Lung (tissue), 12 donors: Measurements from ENCODE around the gene GPR137. TPM values are rescaled to one million over a fixed set of nuclear protein-coding genes. Genes with fewer than 3 reads are reported as not detected.
A peak's percentile ranks its signal among the peaks of the same experiment; 100 is the strongest.

Source experiments
- ATAC-seq: fragments of 200-7000 bp; cut with Tn5 transposase; one replicate; pipeline ENCODE4 v1.9.1; 2020; ENCODE audit warnings: moderate number of reproducible peaks; ENCODE audit not compliant: insufficient read depth, low FRiP score
- DNase-seq, 3 donors: peaks; one replicate each; pipeline ENCODE4 v3.0.0-alpha.2; 2013 to 2017
- H3K27ac ChIP-seq, 2 donors: one replicate each; pipeline ENCODE4 v1.5.1; 2013; ENCODE audit warnings: mild to moderate bottlenecking in 2 of 2, moderate library complexity in 2 of 2, control low read depth in 1 of 2, inconsistent platforms in 1 of 2, low read depth in 1 of 2, low read length in 1 of 2
- H3K27me3 ChIP-seq, 3 donors: one replicate each; pipeline ENCODE4 v1.5.1; 2013; ENCODE audit warnings: low read length in 2 of 3; ENCODE audit not compliant: control insufficient read depth in 3 of 3, insufficient read depth in 3 of 3
- H3K36me3 ChIP-seq, 4 donors: one replicate each; pipeline ENCODE4 v1.5.1; 2013; ENCODE audit warnings: low read length in 4 of 4, mild to moderate bottlenecking in 1 of 4, moderate library complexity in 1 of 4; ENCODE audit not compliant: control insufficient read depth in 4 of 4, insufficient read depth in 4 of 4
- H3K4me1 ChIP-seq, 5 donors: one replicate each; pipeline ENCODE4 v1.5.1; 2013; ENCODE audit warnings: low read length in 5 of 5, mild to moderate bottlenecking in 2 of 5, moderate library complexity in 1 of 5; ENCODE audit not compliant: control insufficient read depth in 5 of 5, insufficient read depth in 5 of 5
- H3K4me3 ChIP-seq: one replicate; pipeline ENCODE4 v1.5.1; 2013; ENCODE audit warnings: mild to moderate bottlenecking, control low read depth, moderate library complexity
- H3K9ac ChIP-seq, 2 donors: one replicate each; pipeline ENCODE4 v1.5.1; 2013; ENCODE audit warnings: low read length in 2 of 2, control low read depth in 1 of 2; ENCODE audit not compliant: insufficient read depth in 1 of 2
- H3K9me3 ChIP-seq, 4 donors: one replicate each; pipeline ENCODE4 v1.5.1; 2013; ENCODE audit warnings: low read length in 3 of 4, mild to moderate bottlenecking in 1 of 4, moderate library complexity in 1 of 4; ENCODE audit not compliant: control insufficient read depth in 4 of 4, insufficient read depth in 3 of 4
- WGBS, 2 donors: extraction: QIAGEN DNeasy Blood & Tissue Kit; methylation state at CpG; one replicate each; pipeline ENCODE4 v1.1.7; 2013; 5-methylcytosine and 5-hydroxymethylcytosine counted together
- polyA plus RNA-seq, 2 donors: library from polyadenylated mRNA; stranded (reverse); fragments of 200-250 nt; gene quantifications; one replicate each; pipeline ENCODE4 v1.2.1, GENCODE V29; 2013
- total RNA-seq, 2 donors: library from RNA; depleted of rRNA in 1 of 2; stranded (reverse); fragments of >200 nt in 1 of 2; gene quantifications; one replicate each; pipeline ENCODE4 v1.2.1, GENCODE V29; 2014 to 2021
- TF ChIP-seq, protein P1 (sequence below): IDR thresholded peaks from 2 replicates; pipeline ENCODE4 v1.5.1; 2012; ENCODE audit warnings: mild to moderate bottlenecking; ENCODE audit errors: control extremely low read depth, extremely low read depth
- donor health status: control.
- donor health status: control.
- donor health status: Bipolar disorder and iron deficiency.
- donor health status: healthy.
- donor health status: DM: yes; HTN: yes; CAD: no.

GPR137 gene
- total and polyA plus RNA-seq, 4 donors = 14.5 to 59.1 (median 27.5) TPM

DNA sequence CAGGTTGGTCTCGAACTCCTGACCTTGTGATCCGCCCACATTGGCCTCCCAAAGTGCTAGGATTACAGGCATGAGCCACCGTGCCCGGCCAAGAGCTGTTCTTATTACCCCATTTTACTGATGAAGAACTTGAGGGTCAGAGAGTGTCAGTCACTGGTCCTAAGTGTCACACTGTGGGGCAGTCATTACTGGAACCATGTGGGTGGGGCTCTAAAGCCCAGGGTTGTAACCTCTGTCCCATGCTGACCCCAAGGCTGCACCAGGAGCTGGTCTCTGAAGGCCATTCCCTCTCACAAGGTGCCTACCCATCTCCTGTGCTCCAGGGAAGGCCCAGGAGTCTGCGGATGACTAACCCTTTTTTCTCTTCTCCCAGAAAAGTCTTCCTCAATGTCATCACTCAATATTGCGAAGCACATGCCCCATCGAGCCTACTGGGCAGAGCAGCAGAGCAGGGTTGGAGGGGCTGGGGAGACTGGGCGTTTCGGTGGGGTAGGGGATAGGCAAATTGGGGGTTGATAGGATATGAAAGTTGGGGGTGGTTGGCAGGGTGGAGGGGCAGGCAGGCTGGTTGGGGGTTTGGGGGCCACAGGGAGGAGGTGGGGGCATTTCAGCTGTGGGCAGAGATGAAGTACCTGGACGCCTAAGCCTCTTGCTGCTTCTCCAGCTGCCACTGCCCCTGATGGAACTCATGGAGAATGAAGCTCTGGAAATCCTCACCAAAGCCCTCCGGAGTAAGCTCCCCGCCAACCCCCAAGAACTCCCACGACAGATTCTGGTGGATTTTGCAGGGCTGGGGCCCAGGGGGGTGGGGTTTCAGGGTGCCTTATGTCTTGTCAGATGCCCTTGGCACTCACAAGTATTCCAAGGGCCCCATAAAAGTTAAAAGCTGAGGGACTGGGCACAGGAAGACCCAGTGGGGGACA lies 17.7 kb downstream of the GPR137 start:
- WGBS, 2 donors = 86 to 87% methylated on average over 13 of the region's 13 CpGs
- Histone ChIP-seq H3K36me3 (no peaks in the 10 kb centered on the region), H3K9me3 (no peaks in the 10 kb centered on the region), H3K4me1 (peaks cover 0 to 31% (median 8%) of the 10 kb centered on the region in 5 donors), H3K27ac (peak overlapping the region in 1 of 2 donors; percentile 96), H3K27me3 (peaks cover 0 to 32% (median 27%) of the 10 kb centered on the region in 3 donors), H3K9ac (no peak overlapping the region), H3K4me3 (no peak overlapping the region)
- no peak for ATAC-seq
- DNase-seq = no peak
- TF ChIP-seq, protein P1, sequence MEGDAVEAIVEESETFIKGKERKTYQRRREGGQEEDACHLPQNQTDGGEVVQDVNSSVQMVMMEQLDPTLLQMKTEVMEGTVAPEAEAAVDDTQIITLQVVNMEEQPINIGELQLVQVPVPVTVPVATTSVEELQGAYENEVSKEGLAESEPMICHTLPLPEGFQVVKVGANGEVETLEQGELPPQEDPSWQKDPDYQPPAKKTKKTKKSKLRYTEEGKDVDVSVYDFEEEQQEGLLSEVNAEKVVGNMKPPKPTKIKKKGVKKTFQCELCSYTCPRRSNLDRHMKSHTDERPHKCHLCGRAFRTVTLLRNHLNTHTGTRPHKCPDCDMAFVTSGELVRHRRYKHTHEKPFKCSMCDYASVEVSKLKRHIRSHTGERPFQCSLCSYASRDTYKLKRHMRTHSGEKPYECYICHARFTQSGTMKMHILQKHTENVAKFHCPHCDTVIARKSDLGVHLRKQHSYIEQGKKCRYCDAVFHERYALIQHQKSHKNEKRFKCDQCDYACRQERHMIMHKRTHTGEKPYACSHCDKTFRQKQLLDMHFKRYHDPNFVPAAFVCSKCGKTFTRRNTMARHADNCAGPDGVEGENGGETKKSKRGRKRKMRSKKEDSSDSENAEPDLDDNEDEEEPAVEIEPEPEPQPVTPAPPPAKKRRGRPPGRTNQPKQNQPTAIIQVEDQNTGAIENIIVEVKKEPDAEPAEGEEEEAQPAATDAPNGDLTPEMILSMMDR = no peak

DNA sequence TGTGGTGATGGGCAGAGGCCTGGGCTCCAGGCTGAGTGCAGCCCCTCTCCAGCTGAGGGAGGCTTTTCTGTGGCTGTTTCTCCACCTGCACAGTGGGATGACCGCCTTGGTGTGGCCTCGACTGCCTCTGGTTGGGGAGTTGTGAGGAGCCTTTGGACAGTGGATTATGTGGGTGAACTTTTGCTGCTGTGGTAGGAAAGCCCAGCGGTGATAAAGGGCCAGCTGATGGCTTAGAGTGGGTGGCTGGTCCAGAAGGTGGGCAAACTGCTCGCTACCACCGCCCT lies 18.3 kb downstream of the GPR137 start:
- H3K4me3 ChIP-seq = no peak overlapping the region
- no peak overlapping the region for H3K9ac ChIP-seq
- peaks cover 0 to 26% (median 21%) of the 10 kb centered on the region in 3 donors for H3K27me3 ChIP-seq
- no peaks in the 10 kb centered on the region for H3K9me3 ChIP-seq
- peaks cover 0 to 29% (median 8%) of the 10 kb centered on the region in 5 donors for H3K4me1 ChIP-seq
- ATAC-seq (no peak), DNase-seq (no peak)
- TF ChIP-seq, protein P1 = no peak
- H3K27ac ChIP-seq = peak overlapping the region in 1 of 2 donors; percentile 96
- H3K36me3 ChIP-seq = no peaks in the 10 kb centered on the region
- 46 to 50% methylated on average over 5 of the region's 5 CpGs for WGBS, 2 donors

DNA sequence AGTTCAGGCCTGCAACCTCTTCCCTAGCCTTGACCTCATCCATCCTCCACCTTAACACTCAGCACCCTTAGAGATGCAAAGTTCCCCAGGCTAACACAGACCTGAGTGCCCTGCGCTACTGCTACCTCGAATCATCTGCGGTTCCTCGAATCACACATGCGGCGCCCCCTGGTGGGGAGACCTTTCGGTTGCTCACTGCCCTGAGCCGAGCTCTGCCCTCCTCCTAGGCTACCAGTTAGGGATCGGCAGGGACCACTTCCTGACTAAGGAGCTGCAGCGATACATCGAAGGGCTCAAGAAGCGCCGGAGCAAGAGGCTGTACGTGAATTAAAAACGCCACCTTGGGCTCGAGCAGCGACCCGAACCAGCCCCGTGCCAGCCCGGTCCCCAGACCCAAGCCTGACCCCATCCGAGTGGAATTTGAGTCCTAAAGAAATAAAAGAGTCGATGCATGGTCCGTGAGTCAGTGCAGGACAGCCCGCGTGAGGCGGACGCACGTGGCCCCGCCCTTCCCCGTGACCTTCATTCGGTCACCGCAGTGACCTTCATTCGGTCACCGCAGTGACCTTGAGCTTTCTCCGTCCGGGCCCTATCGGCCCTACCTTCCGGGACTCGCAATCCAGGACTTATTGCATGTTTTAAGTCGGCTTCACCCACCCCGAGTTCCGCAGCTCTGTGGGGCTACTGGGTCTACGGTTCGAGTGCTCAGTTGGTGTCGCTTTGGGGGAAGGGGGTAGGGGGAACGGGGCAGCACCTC lies 18.8 kb downstream of the GPR137 start:
- Histone ChIP-seq H3K27me3 (peaks cover 0 to 25% (median 19%) of the 10 kb centered on the region in 3 donors), H3K27ac (peak overlapping the region; percentile 87 to 96), H3K36me3 (no peaks in the 10 kb centered on the region), H3K9me3 (no peaks in the 10 kb centered on the region), H3K4me3 (peak overlapping the region; percentile 29), H3K9ac (peak overlapping the region in 1 of 2 donors; percentile 66), H3K4me1 (peaks cover 0 to 24% (median 7%) of the 10 kb centered on the region in 5 donors)
- DNase-seq (peak; percentile 87 to 90 (median 90)), ATAC-seq (peak; percentile 33)
- 0 to 1% methylated on average over 44 to 46 of the region's 46 CpGs for WGBS, 2 donors
- TF ChIP-seq, protein P1 = peak; percentile 76
